Stimulated activated naive CD8-positive, alpha-beta T cell treated with anti-CD3 and anti-CD28 coated beads, Interleukin-15, Interleukin-2, amounts not matched to agents 100 ng/mL and 50 ng/mL, for 24 hours (primary cell): ENCODE data around the gene CCDC138.

Source experiments
- H3K27ac Mint-ChIP-seq: one replicate; pipeline ENCODE4 v1.8.0; 2021; ENCODE audit warnings: mild to moderate bottlenecking, mixed read lengths
- H3K27me3 Mint-ChIP-seq: one replicate; pipeline ENCODE4 v1.8.0; 2021; ENCODE audit warnings: mixed read lengths
- H3K36me3 Mint-ChIP-seq: one replicate; pipeline ENCODE4 v1.8.0; 2021; ENCODE audit warnings: low read depth, mixed read lengths
- H3K4me1 Mint-ChIP-seq: one replicate; pipeline ENCODE4 v1.8.0; 2021; ENCODE audit warnings: low read depth, mixed read lengths
- H3K4me3 Mint-ChIP-seq: one replicate; pipeline ENCODE4 v1.8.0; 2021; ENCODE audit warnings: mild to moderate bottlenecking, mixed read lengths
- H3K9me3 Mint-ChIP-seq: one replicate; pipeline ENCODE4 v1.8.0; 2021; ENCODE audit warnings: mixed read lengths

Gene CCDC138

GRCh38 chr2:108923736-108924579 is 137.4 kb downstream of the CCDC138 start:
- no peaks in the 10 kb centered on the region for H3K36me3 Mint-ChIP-seq
- no peaks in the 10 kb centered on the region for H3K9me3 Mint-ChIP-seq
- no peak overlapping the region for H3K4me3 Mint-ChIP-seq
- H3K27me3 Mint-ChIP-seq: no peaks in the 10 kb centered on the region
- no peak overlapping the region for H3K27ac Mint-ChIP-seq
- H3K4me1 Mint-ChIP-seq: no peaks in the 10 kb centered on the region

DNA sequence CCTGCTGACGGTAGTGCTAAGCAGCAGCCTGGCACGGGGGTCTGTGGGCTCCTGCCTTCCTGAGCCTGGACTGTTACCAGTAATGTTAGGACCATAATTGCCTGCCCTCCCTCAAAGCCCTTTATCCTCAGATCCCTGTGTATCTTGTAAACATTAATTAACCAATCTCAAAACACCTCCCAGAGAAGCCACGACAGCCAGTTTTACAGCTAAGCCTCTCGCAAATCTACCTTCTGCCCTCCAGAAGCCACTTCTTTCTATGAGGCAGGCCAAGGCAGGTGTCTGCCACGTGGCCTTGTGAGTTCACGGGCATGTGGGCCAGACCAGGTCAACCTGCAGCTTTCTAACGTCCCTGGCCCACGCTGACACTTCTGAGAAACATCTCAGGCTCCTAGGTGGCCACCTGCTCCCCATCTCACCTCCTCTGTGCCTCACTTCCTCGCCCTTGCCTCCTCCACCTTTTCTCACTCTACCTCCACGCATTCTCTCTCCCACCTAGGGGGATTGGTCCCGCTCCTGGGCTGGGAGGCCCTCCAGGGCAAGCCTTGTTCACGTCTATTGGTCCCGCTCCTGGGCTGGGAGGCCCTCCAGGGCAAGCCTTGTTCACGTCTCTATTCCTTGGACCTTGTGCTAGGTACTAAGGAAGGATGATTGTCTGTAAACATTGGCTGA is 138.1 kb downstream of the CCDC138 start:
- no peaks in the 10 kb centered on the region for H3K9me3 Mint-ChIP-seq
- H3K27me3 Mint-ChIP-seq: no peaks in the 10 kb centered on the region
- no peak overlapping the region for H3K4me3 Mint-ChIP-seq
- no peaks in the 10 kb centered on the region for H3K4me1 Mint-ChIP-seq
- no peaks in the 10 kb centered on the region for H3K36me3 Mint-ChIP-seq
- H3K27ac Mint-ChIP-seq: no peak overlapping the region

DNA sequence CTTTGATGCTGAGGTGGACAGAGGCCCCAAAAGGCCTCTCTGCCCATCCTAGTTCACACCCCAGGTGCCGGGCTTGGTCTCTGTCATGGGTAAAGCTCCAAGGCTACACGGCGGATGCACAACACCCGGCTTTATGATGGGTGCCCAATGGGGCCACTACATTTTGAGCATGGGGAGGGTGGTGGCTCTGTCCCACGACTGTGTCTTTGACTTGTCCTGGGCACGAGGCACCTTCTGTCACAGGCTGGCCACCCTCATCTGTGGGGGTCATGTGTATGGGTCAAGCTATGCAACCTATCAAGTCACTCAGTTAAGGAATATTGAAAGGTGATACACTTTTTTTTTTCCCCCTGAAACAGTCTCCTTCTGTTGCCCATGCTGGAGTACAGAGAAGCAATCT is 138.7 kb downstream of the CCDC138 start:
- Mint-ChIP-seq H3K4me1 (no peaks in the 10 kb centered on the region), H3K36me3 (no peaks in the 10 kb centered on the region), H3K27ac (no peak overlapping the region), H3K9me3 (no peaks in the 10 kb centered on the region), H3K27me3 (no peaks in the 10 kb centered on the region), H3K4me3 (no peak overlapping the region)

DNA sequence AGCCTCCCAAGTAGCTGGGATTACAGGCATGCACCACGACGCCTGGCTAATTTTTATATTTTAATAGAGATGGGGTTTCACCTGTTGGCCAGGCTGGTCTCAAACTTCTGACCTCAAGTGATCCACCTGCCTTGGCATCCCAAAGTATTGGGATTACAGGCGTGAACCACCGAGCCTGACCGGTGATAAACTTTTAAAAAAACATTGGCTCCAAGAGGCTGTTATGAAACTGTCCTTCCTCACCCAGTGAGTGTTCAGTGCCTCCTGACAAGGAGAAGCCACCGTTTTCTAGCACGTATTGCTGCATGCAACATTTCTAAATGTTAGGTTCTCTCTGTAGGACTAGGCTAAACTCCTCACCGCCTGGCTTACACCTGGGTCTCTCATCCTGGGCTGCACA is 139.2 kb downstream of the CCDC138 start:
- H3K4me1 Mint-ChIP-seq: no peaks in the 10 kb centered on the region
- no peak overlapping the region for H3K4me3 Mint-ChIP-seq

More for the DNA sequence above, 139.2 kb downstream of the CCDC138 start:
- H3K27me3 Mint-ChIP-seq: no peaks in the 10 kb centered on the region
- no peak overlapping the region for H3K27ac Mint-ChIP-seq
- no peaks in the 10 kb centered on the region for H3K9me3 Mint-ChIP-seq
- H3K36me3 Mint-ChIP-seq: no peaks in the 10 kb centered on the region
